ENCODE results near the gene KIRREL3.

Gene KIRREL3

GRCh38 chr11:126834149-126834548, 166.4 kb downstream of the KIRREL3 start:
- no peak for DNase-seq (ENCODE audit: low read depth in 1 of 2, low spot score in 1 of 2)

- no peak for DNase-seq (ENCODE audit: low read depth in 1 of 2, low spot score in 1 of 2)
Observed at GRCh38 chr11:126833065-126833464, 167.5 kb downstream of the KIRREL3 start.

- no peak for DNase-seq (ENCODE audit: low read depth in 1 of 2, low spot score in 1 of 2)
Observed at GRCh38 chr11:126832387-126832786, 168.2 kb downstream of the KIRREL3 start.

GRCh38 chr11:126830216-126830806, 170.3 kb downstream of the KIRREL3 start:
- DNase-seq (ENCODE audit: low read depth in 1 of 2, low spot score in 1 of 2): no peak

GRCh38 chr11:126829716-126830115, 170.9 kb downstream of the KIRREL3 start:
- DNase-seq (ENCODE audit: low read depth in 1 of 2, low spot score in 1 of 2): no peak

GRCh38 chr11:126824035-126824607, 176.4 kb downstream of the KIRREL3 start:
- DNase-seq (ENCODE audit: low read depth in 1 of 2, low spot score in 1 of 2): no peak

DNA sequence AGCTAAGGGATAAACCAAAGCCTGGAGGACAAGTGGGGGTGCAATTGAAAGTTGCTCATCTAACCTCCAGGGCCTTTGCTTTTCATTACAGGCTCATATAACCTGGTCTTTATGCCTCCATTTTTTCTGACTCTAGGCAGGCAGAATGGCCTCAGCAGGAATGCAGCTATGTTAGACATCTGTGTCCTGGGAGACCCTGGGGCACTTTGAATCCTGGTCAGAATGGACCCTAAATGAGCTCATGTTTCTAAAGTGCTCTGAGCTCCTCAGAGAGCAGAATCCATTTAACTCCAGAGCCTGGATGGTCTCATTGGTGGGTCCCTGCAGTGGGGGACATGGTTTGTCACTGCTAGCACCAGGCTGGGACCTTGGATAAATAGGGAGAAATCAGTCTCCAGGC, 177.3 kb downstream of the KIRREL3 start:
- DNase-seq (ENCODE audit: low read depth in 1 of 2, low spot score in 1 of 2): no peak

- no peak for DNase-seq (ENCODE audit: low read depth in 1 of 2, low spot score in 1 of 2)
Observed at GRCh38 chr11:126821827-126822226, 178.7 kb downstream of the KIRREL3 start.

DNA sequence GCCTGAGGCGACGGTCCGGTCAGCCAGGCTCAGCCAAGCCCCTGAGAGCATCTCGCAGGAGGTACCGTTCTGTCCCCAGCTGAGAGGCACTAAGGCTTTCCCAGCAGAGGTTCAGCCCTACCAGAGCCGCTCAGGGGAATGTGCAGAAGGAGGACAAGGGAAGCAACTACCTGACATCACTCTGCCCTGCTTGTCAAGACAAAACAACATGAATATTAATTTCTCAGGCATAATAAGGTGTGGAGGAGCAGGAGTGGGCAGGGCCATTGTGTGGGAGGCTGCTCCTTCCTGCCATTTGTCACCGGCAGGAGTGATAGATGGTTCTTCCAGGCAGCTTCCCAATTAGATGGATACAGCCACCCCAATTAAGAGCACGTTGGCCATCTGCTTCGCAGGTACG, 181.4 kb downstream of the KIRREL3 start:
- no peak for DNase-seq (ENCODE audit: low read depth in 1 of 2, low spot score in 1 of 2)

DNA sequence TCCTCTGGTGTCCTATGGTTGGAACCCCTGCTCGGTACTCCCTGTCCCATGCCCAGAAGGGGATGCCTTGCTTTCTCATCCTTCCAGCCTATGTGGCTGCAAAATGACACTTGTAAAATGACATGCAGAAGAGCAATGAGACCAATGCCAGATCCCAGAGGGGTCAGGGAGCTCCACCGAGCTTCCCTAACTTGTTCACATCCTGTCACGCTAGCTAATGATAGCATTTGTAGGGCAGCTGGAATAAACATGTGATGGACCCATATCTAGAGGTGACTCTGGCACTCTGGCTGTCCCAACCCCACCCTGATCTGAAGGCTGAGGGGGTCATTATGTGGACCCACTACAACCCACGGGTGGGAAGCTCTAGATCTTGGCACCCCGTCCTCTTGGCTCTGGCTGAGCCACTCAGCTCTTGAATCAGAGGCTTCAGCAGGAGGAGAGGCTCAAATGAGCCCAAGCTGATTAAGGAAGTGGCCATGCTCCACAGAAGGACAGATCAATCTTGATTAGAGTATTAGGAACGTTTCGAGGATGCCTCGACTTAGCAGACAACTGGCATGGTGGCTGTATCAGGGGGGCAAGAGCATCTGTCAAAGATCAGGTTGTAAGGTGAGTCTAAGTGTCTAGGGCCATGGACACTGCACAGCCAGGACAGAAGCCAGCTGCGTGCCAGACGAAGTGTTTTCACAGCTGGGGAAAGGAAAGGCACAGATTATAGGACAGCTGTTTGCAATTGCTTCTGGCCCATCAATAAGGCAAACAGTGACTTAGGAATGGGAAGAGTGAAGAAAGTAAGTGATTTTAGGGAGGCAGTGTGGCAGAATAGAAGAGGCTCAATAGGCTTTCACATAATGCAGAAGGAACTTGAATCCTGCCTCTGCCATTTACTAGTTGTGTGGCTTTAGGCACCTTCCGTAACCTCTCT, 182.8 kb downstream of the KIRREL3 start:
- no peak for DNase-seq (ENCODE audit: low read depth in 1 of 2, low spot score in 1 of 2)

DNA sequence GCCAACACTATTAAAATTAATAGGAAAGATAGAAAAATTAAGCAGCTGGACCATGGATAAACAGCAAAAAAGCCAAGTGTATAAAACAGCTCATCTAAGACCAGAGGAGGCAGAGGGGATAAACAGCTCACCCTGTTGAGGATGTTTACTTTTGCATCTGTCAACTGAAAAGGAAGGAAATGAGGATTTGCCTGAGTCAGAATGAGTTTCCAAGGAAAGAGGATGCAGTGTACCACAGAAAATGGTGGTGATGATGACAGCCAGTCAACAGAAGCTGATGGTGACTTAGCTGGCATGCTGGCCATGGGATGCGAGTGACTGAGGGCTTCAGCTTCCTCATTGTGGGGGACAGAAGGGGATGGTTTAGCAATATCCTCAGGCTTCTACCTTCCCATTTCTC, 183.5 kb downstream of the KIRREL3 start:
- no peak for DNase-seq (ENCODE audit: low read depth in 1 of 2, low spot score in 1 of 2)

DNA sequence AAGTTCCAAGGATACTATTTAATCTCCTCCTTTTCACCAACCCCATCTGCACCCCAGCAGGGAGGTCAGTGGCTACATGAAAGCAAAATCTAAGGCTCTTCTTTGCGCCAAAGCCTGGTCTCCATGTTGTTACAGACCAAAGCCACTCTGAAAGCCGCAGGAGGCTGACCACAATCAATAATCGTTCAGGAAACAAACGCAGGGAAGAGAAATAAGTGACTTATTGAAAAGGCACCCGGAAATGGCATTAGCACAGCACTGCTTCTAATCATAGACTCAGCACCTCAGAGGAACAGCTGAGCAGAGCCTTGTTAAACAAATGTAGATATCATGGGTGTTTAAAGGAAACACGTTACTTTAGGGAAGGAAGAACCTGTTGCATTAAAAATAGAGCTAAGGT, 183.9 kb downstream of the KIRREL3 start:
- DNase-seq (ENCODE audit: low read depth in 1 of 2, low spot score in 1 of 2): no peak

DNA sequence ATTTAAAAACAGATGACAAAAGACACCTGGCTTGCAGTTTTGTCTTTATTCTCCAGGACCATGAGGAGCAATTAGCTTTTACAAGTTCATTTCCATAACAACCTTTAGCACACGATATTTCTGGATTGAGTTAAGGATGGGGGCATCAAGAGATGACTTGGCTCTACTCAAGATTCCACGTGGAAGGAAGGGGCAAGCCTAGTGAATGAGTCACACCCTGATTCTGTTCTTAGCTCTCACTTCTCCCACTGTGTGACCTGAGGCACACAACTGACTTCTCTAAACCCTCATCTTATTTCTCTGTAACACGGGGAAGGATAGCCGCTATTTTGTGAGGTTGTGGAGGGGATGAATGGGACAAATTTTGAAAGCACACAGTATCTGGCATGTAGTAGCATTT, 185.5 kb downstream of the KIRREL3 start:
- DNase-seq (ENCODE audit: low read depth in 1 of 2, low spot score in 1 of 2): no peak

- no peak for DNase-seq (ENCODE audit: low read depth in 1 of 2, low spot score in 1 of 2)
Observed at GRCh38 chr11:126810776-126811175, 189.8 kb downstream of the KIRREL3 start.

GRCh38 chr11:126809514-126810289, 190.9 kb downstream of the KIRREL3 start:
- DNase-seq (ENCODE audit: low read depth in 1 of 2, low spot score in 1 of 2): no peak

DNA sequence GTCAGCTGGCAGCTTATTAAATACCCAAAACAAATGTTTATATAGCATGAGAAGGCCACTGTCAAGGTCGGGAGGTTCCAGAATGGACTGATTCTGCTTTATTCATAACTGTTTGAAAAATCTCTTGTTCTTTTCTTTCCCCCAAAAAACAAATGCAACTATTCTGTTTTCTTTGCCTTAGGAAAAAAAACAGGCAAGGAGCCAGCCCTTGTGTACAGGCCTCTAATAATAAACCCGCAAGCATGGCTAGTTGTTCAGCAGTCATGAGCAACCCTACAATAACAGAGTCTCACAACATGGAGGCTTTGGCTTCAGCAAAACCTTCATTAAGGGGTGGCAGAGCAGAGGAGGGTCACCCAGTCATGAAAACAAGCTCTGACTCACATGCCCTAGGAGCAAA, 191.7 kb downstream of the KIRREL3 start:
- no peak for DNase-seq (ENCODE audit: low read depth in 1 of 2, low spot score in 1 of 2)

DNA sequence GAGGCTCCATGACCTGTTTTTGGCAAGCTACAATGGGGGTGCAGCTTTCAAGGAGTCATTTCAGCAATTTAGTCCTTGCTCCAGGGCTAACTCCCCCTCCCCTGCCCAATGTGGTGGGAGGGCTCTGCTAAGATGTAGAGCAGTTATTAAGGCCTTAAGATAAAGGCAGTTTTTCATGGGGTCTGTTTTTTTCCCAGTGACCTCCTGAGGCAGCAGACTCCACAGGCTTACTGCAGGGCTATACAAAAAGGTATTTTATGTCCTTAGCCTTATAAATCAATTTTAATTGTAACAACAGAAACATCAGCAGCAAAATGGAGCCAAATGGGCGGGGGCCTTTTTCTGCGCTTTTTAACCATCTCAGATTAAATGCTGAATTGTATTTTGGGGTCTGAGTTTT, 192.3 kb downstream of the KIRREL3 start:
- DNase-seq (ENCODE audit: low read depth in 1 of 2, low spot score in 1 of 2): no peak

DNA sequence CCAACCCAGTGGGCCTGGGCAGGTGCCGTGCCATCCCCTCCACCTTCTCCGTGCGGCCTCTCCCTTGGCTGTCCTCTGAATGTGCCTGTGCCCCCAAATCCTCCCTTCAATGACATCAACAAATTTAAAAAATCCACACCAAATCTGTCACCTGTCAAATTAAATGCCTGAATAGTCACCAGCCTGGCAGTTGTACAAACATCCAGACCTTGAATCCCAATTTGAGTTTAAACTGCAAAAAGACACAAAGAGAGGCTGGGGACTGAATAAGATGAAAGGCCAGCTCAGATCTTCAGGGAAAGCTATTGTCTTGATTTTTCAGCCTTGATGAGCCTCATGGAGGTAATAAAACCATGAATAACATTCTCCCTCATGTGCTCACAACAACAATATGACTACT, 194.7 kb downstream of the KIRREL3 start:
- no peak for DNase-seq (ENCODE audit: low read depth in 1 of 2, low spot score in 1 of 2)

GRCh38 chr11:126804363-126804762, 196.2 kb downstream of the KIRREL3 start:
- no peak for DNase-seq (ENCODE audit: low read depth in 1 of 2, low spot score in 1 of 2)

DNA sequence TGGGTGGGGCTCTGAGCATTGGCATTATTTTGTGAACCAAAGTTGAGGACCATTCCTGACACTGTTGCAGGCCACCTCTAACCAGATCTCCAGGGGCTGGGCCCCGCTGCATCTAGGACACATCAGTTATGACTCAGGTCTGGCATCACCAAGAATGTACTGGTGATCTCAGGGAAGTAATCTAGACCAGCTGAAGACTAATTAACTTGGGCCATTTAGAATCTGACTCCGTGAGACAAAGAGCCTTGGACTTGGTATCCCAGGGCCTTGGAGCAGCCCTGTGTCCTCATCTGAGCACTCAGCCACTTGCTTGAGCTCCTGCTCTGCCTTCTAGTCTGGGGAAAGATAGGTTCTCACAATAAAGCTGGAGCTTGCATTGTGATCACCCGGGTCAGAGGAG, 200.6 kb downstream of the KIRREL3 start:
- no peak for DNase-seq (ENCODE audit: low read depth in 1 of 2, low spot score in 1 of 2)

GRCh38 chr11:126797457-126798169, 203.0 kb downstream of the KIRREL3 start:
- no peak for DNase-seq (ENCODE audit: low read depth in 1 of 2, low spot score in 1 of 2)
